Measurements from ENCODE around the gene ETS1. TPM values are rescaled to one million over a fixed set of nuclear protein-coding genes. Genes with fewer than 3 reads are reported as not detected.

Gene ETS1
- total RNA-seq, 1 donor from 2014 or later = 41.4 TPM

GRCh38 chr11:128535468-128536457, 51.6 kb downstream of the ETS1 start:
- no peak for DNase-seq

- no peak for DNase-seq
These were observed 53.9 kb downstream of the ETS1 start for GRCh38 chr11:128533472-128533871.

- DNase-seq = no peak
These were observed 54.7 kb downstream of the ETS1 start for GRCh38 chr11:128532572-128533091.

GRCh38 chr11:128532016-128532571, 55.3 kb downstream of the ETS1 start:
- DNase-seq = no peak

- DNase-seq = no peak
These were observed 55.8 kb downstream of the ETS1 start for GRCh38 chr11:128531588-128531987.

GRCh38 chr11:128530118-128531074, 57.0 kb downstream of the ETS1 start:
- peak; percentile 38 for DNase-seq

GRCh38 chr11:128528294-128528693, 59.1 kb downstream of the ETS1 start:
- no peak for DNase-seq

- no peak for DNase-seq
These were observed 60.3 kb downstream of the ETS1 start for GRCh38 chr11:128527046-128527445.

GRCh38 chr11:128525411-128526243, 61.7 kb downstream of the ETS1 start:
- no peak for DNase-seq

GRCh38 chr11:128524172-128524571, 63.2 kb downstream of the ETS1 start:
- DNase-seq = no peak

- no peak for DNase-seq
These were observed 63.7 kb downstream of the ETS1 start for GRCh38 chr11:128523641-128524040.

GRCh38 chr11:128522943-128523518, 64.3 kb downstream of the ETS1 start:
- DNase-seq = no peak

GRCh38 chr11:128522055-128522942, 65.1 kb downstream of the ETS1 start:
- peak; percentile 95 for DNase-seq

- no peak for DNase-seq
These were observed 65.7 kb downstream of the ETS1 start for GRCh38 chr11:128521682-128522054.

GRCh38 chr11:128520888-128521681, 66.3 kb downstream of the ETS1 start:
- no peak for DNase-seq

GRCh38 chr11:128520206-128520887, 67.0 kb downstream of the ETS1 start:
- peak; percentile 35 for DNase-seq

- DNase-seq = no peak
These were observed 68.0 kb downstream of the ETS1 start for GRCh38 chr11:128519338-128519737.

- DNase-seq = no peak
These were observed 68.7 kb downstream of the ETS1 start for GRCh38 chr11:128518493-128519207.

All from skin of body (tissue), 2 donors.